H9 (cell line): ENCODE results near the gene RAP1GAP2. TPM values are rescaled to one million over a fixed set of nuclear protein-coding genes. Genes with fewer than 3 reads are reported as not detected.

Experiments used
- DNase-seq: peaks from one replicate; pipeline ENCODE4 v3.0.0-alpha.2; 2017
- H2AFZ ChIP-seq: one replicate; pipeline ENCODE4 v1.6.1; 2013; ENCODE audit warnings: mild to moderate bottlenecking, low read length, control low read depth, moderate library complexity
- H2AK5ac ChIP-seq: 2 replicates; pipeline ENCODE4 v1.6.1; 2013; ENCODE audit warnings: low read length, control low read depth, mixed read lengths; ENCODE audit not compliant: insufficient read length
- H2BK120ac ChIP-seq: one replicate; pipeline ENCODE4 v1.6.1; 2013; ENCODE audit warnings: low read depth, mild to moderate bottlenecking, low read length, control low read depth, inconsistent platforms; ENCODE audit not compliant: poor library complexity, severe bottlenecking
- H2BK12ac ChIP-seq: 2 replicates; pipeline ENCODE4 v1.6.1; 2013; ENCODE audit warnings: low read length, control low read depth, mixed read lengths, low read depth; ENCODE audit not compliant: insufficient read length
- H2BK15ac ChIP-seq: 2 replicates; pipeline ENCODE4 v1.6.1; 2013; ENCODE audit warnings: low read depth, low read length, control low read depth
- H2BK20ac ChIP-seq: one replicate; pipeline ENCODE4 v1.6.1; 2013; ENCODE audit warnings: low read depth, mild to moderate bottlenecking, low read length, control low read depth, inconsistent platforms; ENCODE audit not compliant: poor library complexity, severe bottlenecking
- H2BK5ac ChIP-seq: 2 replicates; pipeline ENCODE4 v1.6.1; 2013; ENCODE audit warnings: low read length, control low read depth, mixed read lengths; ENCODE audit not compliant: insufficient read length
- H3K14ac ChIP-seq: 2 replicates; pipeline ENCODE4 v1.6.1; 2013; ENCODE audit warnings: low read length, control low read depth; ENCODE audit not compliant: insufficient read depth
- H3K18ac ChIP-seq: 2 replicates; pipeline ENCODE4 v1.6.1; 2013; ENCODE audit warnings: low read depth, mild to moderate bottlenecking, mixed read lengths, low read length, control low read depth; ENCODE audit not compliant: insufficient read length
- H3K23ac ChIP-seq: 2 replicates; pipeline ENCODE4 v1.6.1; 2013; ENCODE audit warnings: low read length, control low read depth, mixed read lengths, low read depth; ENCODE audit not compliant: insufficient read length
- H3K23me2 ChIP-seq: 2 replicates; pipeline ENCODE4 v1.6.1; 2013; ENCODE audit warnings: low read depth, mild to moderate bottlenecking, mixed read lengths, low read length, control low read depth; ENCODE audit not compliant: insufficient read length, poor library complexity, severe bottlenecking
- H3K27ac ChIP-seq: 2 replicates; pipeline ENCODE4 v1.5.1; 2013; ENCODE audit warnings: low read length, control low read depth, mixed read lengths, low read depth; ENCODE audit not compliant: insufficient read length
- H3K27me3 ChIP-seq: 2 replicates; pipeline ENCODE4 v1.6.1; 2013; ENCODE audit warnings: low read length, control low read depth, inconsistent platforms; ENCODE audit not compliant: insufficient read depth
- H3K4ac ChIP-seq: 2 replicates; pipeline ENCODE4 v1.6.1; 2013; ENCODE audit warnings: low read depth, mild to moderate bottlenecking, control low read depth, inconsistent platforms, low read length, moderate library complexity
- H3K4me1 ChIP-seq: 2 replicates; pipeline ENCODE4 v1.6.1; 2013; ENCODE audit warnings: low read length, control low read depth, inconsistent platforms; ENCODE audit not compliant: insufficient read depth
- H3K4me2 ChIP-seq: 2 replicates; pipeline ENCODE4 v1.6.1; 2013; ENCODE audit warnings: low read length, control low read depth, mixed read lengths; ENCODE audit not compliant: insufficient read length, insufficient read depth
- H3K56ac ChIP-seq: 2 replicates; pipeline ENCODE4 v1.6.1; 2013; ENCODE audit warnings: low read depth, mild to moderate bottlenecking, mixed read lengths, low read length, control low read depth; ENCODE audit not compliant: insufficient read length
- H3K79me1 ChIP-seq: 2 replicates; pipeline ENCODE4 v1.6.1; 2013; ENCODE audit warnings: low read depth, mild to moderate bottlenecking, moderate library complexity, low read length, control low read depth, inconsistent platforms; ENCODE audit not compliant: insufficient read depth, poor library complexity, severe bottlenecking
- H3K79me2 ChIP-seq: 2 replicates; pipeline ENCODE4 v1.6.1; 2013; ENCODE audit warnings: low read length, control low read depth, inconsistent platforms; ENCODE audit not compliant: insufficient read depth
- H3K9ac ChIP-seq: 2 replicates; pipeline ENCODE4 v1.6.1; 2013; ENCODE audit warnings: low read length, control low read depth, mixed read lengths; ENCODE audit not compliant: insufficient read length; ENCODE audit errors: extremely low read depth
- H3K9me3 ChIP-seq: one replicate; pipeline ENCODE4 v1.6.1; 2013; ENCODE audit warnings: low read depth, low read length, inconsistent platforms; ENCODE audit not compliant: control insufficient read depth
- H3T11ph ChIP-seq: one replicate; pipeline ENCODE4 v1.6.1; 2013; ENCODE audit warnings: mild to moderate bottlenecking, low read length, control low read depth, inconsistent platforms
- H4K20me1 ChIP-seq: one replicate; pipeline ENCODE4 v1.6.1; 2013; ENCODE audit not compliant: control insufficient read depth, insufficient read length, insufficient read depth
- H4K5ac ChIP-seq: 2 replicates; pipeline ENCODE4 v1.6.1; 2013; ENCODE audit warnings: low read depth, mild to moderate bottlenecking, mixed read lengths, low read length, control low read depth; ENCODE audit not compliant: insufficient read length
- H4K8ac ChIP-seq: replicated peaks from 2 replicates; pipeline ENCODE4 v1.6.1; 2013; ENCODE audit warnings: low read length, control low read depth, mixed read lengths, low read depth; ENCODE audit not compliant: insufficient read length
- H4K91ac ChIP-seq: 2 replicates; pipeline ENCODE4 v1.6.1; 2013; ENCODE audit warnings: low read depth, mild to moderate bottlenecking, moderate library complexity, mixed read lengths, low read length, control low read depth; ENCODE audit not compliant: insufficient read length
- H3K27ac Mint-ChIP-seq, 3 experiments: 2 replicates in 2 of 3; 3 replicates in 1 of 3; pipeline ENCODE4 v1.8.0; 2020 to 2021; ENCODE audit warnings: mixed read lengths in 3 of 3, mild to moderate bottlenecking in 1 of 3, moderate library complexity in 1 of 3
- H3K27me3 Mint-ChIP-seq: 2 replicates; pipeline ENCODE4 v1.8.0; 2021; ENCODE audit warnings: low read depth, mild to moderate bottlenecking, moderate library complexity, mixed read lengths
- H3K36me3 Mint-ChIP-seq, 3 experiments: 2 replicates in 2 of 3; 3 replicates in 1 of 3; pipeline ENCODE4 v1.8.0; 2020 to 2021; ENCODE audit warnings: low read depth in 3 of 3, mixed read lengths in 3 of 3; ENCODE audit not compliant: insufficient read depth in 1 of 3
- H3K4me1 Mint-ChIP-seq, 2 experiments: 2 replicates each; pipeline ENCODE4 v1.8.0; 2020; ENCODE audit warnings: mixed read lengths in 2 of 2
- H3K4me3 Mint-ChIP-seq, 2 experiments: 2 replicates in 1 of 2; 3 replicates in 1 of 2; pipeline ENCODE4 v1.8.0; 2020 to 2021; ENCODE audit warnings: mild to moderate bottlenecking in 2 of 2, mixed read lengths in 2 of 2, moderate library complexity in 1 of 2
- H3K9me3 Mint-ChIP-seq, 2 experiments: 2 replicates in 1 of 2; 3 replicates in 1 of 2; pipeline ENCODE4 v1.8.0; 2020; ENCODE audit warnings: mild to moderate bottlenecking in 2 of 2, mixed read lengths in 2 of 2, moderate library complexity in 1 of 2
- WGBS: extraction: QIAGEN DNeasy Blood & Tissue Kit; methylation state at CpG from one replicate; pipeline ENCODE4 v1.1.7; 2013; ENCODE audit warnings: missing lambda C conversion rate, low lambda C conversion rate, mixed read lengths; ENCODE audit not compliant: insufficient read length; ENCODE audit errors: extremely low coverage; 5-methylcytosine and 5-hydroxymethylcytosine counted together
- total RNA-seq: library from RNA; stranded (reverse); gene quantifications from 2 replicates; pipeline ENCODE4 v1.2.1, GENCODE V29; 2021
- TF ChIP-seq, protein P1 (sequence below): fragments of 200-600 bp; sonication (generic); conservative IDR thresholded peaks from 3 replicates; pipeline ENCODE4 v1.8.0; 2021; ENCODE audit warnings: antibody characterized with exemption, mild to moderate bottlenecking

RAP1GAP2 gene
- total RNA-seq, 1 experiment from 2014 or later = 33.8 TPM

- H3K4ac ChIP-seq = no peak overlapping the region
- no peak overlapping the region for H3K14ac ChIP-seq
- no peaks in the 10 kb centered on the region for H3K4me1 ChIP-seq
- TF ChIP-seq, protein P1, sequence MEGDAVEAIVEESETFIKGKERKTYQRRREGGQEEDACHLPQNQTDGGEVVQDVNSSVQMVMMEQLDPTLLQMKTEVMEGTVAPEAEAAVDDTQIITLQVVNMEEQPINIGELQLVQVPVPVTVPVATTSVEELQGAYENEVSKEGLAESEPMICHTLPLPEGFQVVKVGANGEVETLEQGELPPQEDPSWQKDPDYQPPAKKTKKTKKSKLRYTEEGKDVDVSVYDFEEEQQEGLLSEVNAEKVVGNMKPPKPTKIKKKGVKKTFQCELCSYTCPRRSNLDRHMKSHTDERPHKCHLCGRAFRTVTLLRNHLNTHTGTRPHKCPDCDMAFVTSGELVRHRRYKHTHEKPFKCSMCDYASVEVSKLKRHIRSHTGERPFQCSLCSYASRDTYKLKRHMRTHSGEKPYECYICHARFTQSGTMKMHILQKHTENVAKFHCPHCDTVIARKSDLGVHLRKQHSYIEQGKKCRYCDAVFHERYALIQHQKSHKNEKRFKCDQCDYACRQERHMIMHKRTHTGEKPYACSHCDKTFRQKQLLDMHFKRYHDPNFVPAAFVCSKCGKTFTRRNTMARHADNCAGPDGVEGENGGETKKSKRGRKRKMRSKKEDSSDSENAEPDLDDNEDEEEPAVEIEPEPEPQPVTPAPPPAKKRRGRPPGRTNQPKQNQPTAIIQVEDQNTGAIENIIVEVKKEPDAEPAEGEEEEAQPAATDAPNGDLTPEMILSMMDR = no peak
- no peaks in the 10 kb centered on the region for H3K27me3 ChIP-seq
- H3K4me2 ChIP-seq = no peak overlapping the region
- H4K8ac ChIP-seq = no peak overlapping the region
- no peak overlapping the region for H3K27ac ChIP-seq
- no peaks in the 10 kb centered on the region for H4K20me1 ChIP-seq
- no peak overlapping the region for H2BK5ac ChIP-seq
- H3K23me2 ChIP-seq = no peaks in the 10 kb centered on the region
- H3K79me1 ChIP-seq = no peaks in the 10 kb centered on the region
- H2BK20ac ChIP-seq = no peak overlapping the region
- no peak overlapping the region for H3K56ac ChIP-seq
- no peaks in the 10 kb centered on the region for H3K9me3 Mint-ChIP-seq
- H3K79me2 ChIP-seq = no peaks in the 10 kb centered on the region
- H3K9ac ChIP-seq = no peak overlapping the region
- no peak overlapping the region for H4K91ac ChIP-seq
- no peaks in the 10 kb centered on the region for H3K36me3 Mint-ChIP-seq
- H2BK15ac ChIP-seq = no peak overlapping the region
- no peak for DNase-seq
- no peak overlapping the region for H2AFZ ChIP-seq
- no peak overlapping the region for H3K23ac ChIP-seq
- no peaks in the 10 kb centered on the region for H3K27me3 Mint-ChIP-seq
- H3K4me3 Mint-ChIP-seq = no peak overlapping the region
- H2BK12ac ChIP-seq = no peak overlapping the region
- H3K27ac Mint-ChIP-seq = no peak overlapping the region
- H3K4me1 Mint-ChIP-seq = peaks cover 14 to 17% of the 10 kb centered on the region in 2 experiments
- H2BK120ac ChIP-seq = no peak overlapping the region
- no peak overlapping the region for H4K5ac ChIP-seq
- no peaks in the 10 kb centered on the region for H3K9me3 ChIP-seq
- no CpG with 5 or more reads among the region's 10 CpGs for WGBS
- no peak overlapping the region for H3T11ph ChIP-seq
- no peak overlapping the region for H3K18ac ChIP-seq
- no peak overlapping the region for H2AK5ac ChIP-seq
Observed at GRCh38 chr17:2842464-2842863, 46.2 kb downstream of the RAP1GAP2 start.
